ENCODE results near the gene UFD1.

UFD1 gene, protein sequence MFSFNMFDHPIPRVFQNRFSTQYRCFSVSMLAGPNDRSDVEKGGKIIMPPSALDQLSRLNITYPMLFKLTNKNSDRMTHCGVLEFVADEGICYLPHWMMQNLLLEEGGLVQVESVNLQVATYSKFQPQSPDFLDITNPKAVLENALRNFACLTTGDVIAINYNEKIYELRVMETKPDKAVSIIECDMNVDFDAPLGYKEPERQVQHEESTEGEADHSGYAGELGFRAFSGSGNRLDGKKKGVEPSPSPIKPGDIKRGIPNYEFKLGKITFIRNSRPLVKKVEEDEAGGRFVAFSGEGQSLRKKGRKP

DNA sequence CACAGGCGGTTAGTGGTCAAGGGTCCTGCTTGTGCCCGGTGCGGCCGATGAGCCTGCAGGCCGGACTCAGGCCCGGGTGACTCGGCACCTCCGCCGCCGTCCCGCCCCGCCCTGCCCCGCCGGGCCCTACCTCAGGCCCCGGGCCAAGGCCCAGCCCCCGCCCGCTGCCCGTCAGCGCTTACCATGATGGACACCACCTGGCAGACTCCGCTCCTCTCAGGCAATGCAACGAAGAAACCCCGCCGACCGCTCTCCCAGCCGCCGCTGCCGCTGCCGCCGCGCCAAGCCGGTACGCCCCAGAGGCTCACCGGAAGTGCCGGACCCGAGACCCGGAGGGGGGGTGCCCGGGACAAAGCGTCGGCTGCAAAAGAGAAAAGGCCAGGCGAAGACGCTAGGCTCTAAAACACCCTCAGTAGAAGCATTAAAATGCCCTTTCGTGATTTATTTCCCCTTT, at the start of gene UFD1:
UFD1 (minus strand) TSS at position 293 of the 454 bp plus-strand sequence; CDS start at position 185, 108 bp downstream.
- peak; percentile 74 for DNase-seq

GRCh38 chr22:19527861-19528417, 48.9 kb upstream of the UFD1 start:
- DNase-seq = no peak

DNA sequence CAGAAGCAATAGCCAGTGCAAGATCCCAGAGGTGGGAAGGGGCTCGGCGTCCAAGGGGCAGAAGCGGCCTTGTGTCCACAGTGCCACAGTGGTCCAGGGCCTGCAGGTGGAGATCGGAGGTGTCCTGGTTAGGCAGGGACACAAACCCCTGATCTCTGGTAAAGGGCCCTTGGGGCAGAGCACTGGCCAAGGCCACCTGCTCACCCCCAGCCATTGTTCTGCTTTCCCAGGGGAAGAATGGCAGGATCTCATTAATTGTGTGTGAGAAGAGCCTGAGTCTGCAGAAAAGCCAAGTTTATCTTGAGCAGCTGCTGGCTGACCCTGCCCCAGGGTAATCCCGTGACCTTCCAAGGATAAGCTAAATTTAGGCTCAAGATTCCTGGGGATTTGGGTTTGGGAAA, 48.3 kb upstream of the UFD1 start:
- no peak for DNase-seq

DNA sequence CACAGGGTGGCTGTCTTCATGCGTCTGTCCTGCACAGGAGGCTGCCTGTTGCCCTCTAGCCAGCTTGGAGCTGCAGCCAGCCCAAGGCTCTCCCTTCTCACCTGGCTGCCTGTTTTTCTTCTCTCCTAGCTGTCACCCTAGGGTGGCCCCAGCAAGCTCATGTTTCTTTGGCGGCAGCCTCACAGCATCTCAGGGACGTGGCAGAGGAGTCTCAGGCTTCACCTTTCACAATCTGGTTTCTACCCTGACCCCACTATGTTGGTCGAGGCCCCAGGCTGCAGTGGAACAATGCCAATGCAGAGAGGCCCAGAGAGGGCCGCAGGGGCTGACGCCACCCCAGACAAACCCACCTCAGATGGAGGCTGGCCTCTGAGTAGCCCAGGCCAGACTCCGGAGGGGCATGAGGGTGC, 47.7 kb upstream of the UFD1 start:
- no peak for DNase-seq

DNA sequence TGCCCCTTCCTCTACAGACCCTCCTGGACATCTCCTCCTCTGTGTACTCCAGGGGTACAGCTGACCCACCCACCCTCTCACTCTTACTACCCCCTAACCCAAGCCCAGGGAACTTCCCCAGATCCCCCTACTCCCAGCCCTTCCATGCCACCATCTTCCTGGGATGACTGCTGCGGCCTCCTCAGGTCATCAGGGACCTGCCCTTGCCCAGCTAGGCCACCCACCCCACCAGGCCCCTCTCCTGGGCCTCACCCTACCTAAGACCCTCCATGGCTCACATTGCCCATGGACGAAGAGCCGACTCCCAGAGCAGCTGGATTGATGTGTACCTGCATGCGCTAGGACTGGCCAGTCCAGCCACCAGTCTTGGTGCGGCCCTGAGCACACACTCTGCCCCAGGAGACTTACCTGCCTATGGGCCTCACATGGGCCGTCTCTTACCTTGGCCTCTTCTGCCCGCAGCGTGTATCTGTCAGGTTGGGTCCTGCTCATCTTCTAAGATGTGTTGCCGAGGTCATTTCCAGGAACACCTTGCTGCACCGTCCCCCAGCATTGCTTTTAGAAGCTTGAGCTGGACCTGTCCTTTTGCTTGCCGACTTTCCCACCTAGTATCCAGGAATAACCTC, 47.2 kb upstream of the UFD1 start:
- no peak for DNase-seq

DNA sequence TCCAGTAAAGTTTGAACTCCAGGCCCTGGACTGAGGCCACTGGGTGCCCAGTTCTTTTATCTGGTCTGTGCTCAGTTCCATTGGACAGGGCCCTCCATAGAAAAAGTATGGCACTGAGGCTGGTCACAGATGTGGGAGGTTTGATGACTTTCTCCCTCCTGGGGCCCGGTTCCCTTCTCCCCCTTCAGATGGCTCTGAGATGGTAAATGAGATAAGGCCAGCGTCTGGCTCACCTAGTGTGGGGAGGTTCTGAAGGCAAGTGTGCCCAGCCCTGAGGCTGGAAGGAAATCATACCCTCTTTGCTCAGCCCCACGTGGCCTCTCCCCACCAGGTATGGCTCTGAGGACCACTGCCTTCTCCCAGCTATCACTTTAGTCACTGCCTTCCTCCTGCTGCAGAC, 46.7 kb upstream of the UFD1 start:
- no peak for DNase-seq

GRCh38 chr22:19525116-19525660, 46.2 kb upstream of the UFD1 start:
- no peak for DNase-seq

- DNase-seq = peak; percentile 22
These were observed 45.5 kb upstream of the UFD1 start, which contains the start of gene CLDN5 for GRCh38 chr22:19524170-19525115. CLDN5 (minus strand) TSS chr22:19524410; CDS start chr22:19524255, 155 bp downstream.

DNA sequence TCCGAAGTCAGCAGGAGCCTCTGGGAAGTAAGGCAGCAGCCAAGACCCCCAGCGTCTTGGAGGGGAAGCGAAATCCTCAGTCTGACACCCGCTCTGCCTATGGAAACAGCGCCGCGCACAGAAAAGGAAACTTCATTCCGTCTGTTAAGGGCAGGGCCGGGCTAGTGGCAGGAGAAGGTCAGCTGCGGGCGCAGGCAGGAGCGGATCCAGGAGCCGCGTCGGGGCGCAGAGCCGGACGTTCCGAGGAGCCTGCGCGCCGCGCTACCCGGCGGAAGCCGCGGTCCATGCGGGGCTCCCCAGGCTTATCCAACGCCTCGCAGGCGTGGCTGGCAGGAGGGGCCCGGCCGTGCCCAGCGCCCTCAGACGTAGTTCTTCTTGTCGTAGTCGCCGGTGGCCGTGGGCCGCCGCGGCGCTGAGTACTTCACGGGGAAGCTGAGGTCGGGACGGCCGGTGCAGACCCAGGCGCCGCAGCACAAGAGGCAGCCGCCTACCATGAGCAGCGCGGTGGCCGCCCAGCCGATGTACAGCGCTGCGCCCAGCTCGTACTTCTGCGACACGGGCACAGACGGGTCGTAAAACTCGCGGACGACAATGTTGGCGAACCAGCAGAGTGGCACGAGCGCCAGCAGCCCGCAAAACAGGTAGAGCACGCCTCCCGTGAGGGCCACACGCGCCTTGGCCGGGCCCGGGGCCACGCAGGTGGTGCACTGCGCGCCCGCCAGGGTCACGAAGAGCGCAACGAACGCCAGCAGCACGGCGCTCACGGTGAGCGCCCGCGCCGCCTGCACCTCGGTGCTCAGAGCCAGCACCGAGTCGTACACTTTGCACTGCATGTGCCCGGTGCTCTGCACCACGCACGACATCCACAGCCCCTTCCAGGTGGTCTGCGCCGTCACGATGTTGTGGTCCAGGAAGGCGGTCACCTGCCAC, 44.5 kb upstream of the UFD1 start:
- DNase-seq = peak; percentile 63

- DNase-seq = peak; percentile 32
These were observed 43.9 kb upstream of the UFD1 start for GRCh38 chr22:19522881-19523239.

DNA sequence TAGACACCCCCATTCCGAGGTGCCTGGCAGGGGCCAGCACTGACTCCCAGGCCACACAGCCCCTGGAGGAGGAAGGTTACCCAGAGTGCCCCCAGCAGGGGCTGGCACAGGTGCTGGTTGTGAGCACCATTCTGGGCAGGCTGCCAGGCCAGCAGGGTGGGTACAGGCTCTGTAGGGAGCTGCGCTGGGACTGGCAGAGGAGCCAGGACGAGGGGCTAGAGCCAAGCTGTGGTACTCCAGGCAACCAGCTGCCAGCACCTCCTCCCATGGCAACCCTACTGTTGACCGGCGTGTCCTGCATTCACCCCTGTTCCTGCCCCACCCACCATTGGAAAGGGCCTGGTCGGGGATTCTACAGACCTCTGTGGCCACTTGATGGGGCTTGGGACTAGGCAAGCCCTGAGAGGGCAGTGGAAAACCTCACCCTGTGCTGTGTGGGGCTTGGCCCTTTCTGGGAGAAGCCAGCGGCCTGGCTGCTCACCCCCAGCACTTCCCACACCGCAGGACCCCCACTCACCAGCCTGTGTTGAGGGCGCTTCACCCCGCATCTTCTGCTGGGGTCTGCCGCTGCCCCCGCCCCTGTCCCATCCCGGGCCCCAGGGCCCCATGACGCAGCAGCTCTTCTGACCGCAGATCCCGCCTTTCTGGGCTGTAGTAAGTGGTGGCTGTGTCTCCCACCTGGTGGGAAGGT, 43.3 kb upstream of the UFD1 start:
- peak; percentile 10 for DNase-seq

GRCh38 chr22:19520566-19521305, 41.7 kb upstream of the UFD1 start:
- no peak for DNase-seq

GRCh38 chr22:19520007-19520406, 41.0 kb upstream of the UFD1 start:
- DNase-seq = no peak

- DNase-seq = no peak
These were observed 40.3 kb upstream of the UFD1 start for GRCh38 chr22:19519041-19519926.

GRCh38 chr22:19518635-19519034, 39.6 kb upstream of the UFD1 start:
- no peak for DNase-seq

GRCh38 chr22:19517919-19518611, 39.1 kb upstream of the UFD1 start:
- no peak for DNase-seq

GRCh38 chr22:19517171-19517500, 38.1 kb upstream of the UFD1 start:
- no peak for DNase-seq

- no peak for DNase-seq
These were observed 37.6 kb upstream of the UFD1 start for GRCh38 chr22:19516378-19517170.
